Right renal cortex interstitium (tissue), 3 donors: ENCODE data around the gene NAA50. TPM values are rescaled to one million over a fixed set of nuclear protein-coding genes. Genes with fewer than 3 reads are reported as not detected.
A peak's percentile ranks its signal among the peaks of the same experiment; 100 is the strongest.

Experiments used
- DNase-seq, 3 donors: peaks; one replicate each; pipeline ENCODE4 v3.0.0-alpha.2; 2013; ENCODE audit warnings: low read depth in 3 of 3, low spot score in 2 of 3
- polyA plus RNA-seq, 3 donors: library from polyadenylated mRNA; unstranded; fragments of 120-200 nt; gene quantifications; one replicate each; pipeline ENCODE4 v1.2.1, GENCODE V29; 2013; ENCODE audit not compliant: insufficient read length in 3 of 3

NAA50 gene
- polyA plus RNA-seq, 3 donors: 140 to 145 (median 145) TPM

DNA sequence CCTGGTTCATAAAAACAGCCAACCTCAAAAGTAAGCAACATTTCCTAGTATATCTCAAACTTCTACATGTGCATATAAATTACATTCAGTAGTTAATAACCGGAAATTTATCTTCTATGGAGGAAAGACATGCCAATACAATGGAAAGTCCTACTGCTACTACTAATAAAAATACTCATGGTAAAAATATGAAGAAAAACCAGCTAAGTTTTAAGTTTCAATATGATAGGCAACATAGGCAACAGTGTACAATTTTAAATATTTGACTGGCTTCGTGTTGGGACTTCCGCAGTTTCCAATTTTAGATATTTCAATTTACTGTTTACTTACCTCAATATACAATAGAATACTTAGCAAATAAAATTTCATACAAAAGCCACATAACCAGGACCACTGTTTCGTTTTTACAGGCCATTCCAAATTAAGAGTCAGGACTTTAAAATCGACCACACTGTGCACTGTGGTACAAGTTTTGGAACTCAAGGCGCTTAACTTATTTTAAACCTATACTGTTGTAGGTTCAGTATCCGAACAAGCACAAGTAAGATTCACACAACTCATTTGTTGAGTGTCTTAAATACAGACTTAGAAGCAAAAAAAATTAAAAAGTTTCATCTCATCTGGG, 2.9 kb downstream of the NAA50 start:
- no peak for DNase-seq

GRCh38 chr3:113741620-113742019, 4.4 kb downstream of the NAA50 start:
- DNase-seq: no peak

DNA sequence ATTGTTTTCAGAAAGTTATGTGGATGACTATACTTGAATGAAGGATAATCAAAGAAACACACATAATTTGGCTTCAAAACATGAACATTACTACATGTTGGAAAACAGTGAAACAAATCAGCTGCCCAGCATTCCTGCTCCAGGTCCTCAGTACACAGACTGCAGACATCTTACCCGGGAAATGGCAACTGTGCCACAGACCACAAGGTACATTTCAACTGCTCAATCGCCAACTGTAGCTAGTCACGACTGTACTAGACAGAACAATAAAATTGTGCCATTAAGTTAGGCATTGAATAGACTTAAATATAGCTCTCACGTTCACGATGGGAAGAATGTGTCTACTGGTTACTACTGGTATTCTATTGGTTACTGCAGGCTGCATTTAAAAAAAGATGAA, 5.0 kb downstream of the NAA50 start:
- DNase-seq: no peak

- peak in 1 of 3 donors; percentile 36 for DNase-seq
These were observed 9.4 kb downstream of the NAA50 start for GRCh38 chr3:113736548-113737089.

DNA sequence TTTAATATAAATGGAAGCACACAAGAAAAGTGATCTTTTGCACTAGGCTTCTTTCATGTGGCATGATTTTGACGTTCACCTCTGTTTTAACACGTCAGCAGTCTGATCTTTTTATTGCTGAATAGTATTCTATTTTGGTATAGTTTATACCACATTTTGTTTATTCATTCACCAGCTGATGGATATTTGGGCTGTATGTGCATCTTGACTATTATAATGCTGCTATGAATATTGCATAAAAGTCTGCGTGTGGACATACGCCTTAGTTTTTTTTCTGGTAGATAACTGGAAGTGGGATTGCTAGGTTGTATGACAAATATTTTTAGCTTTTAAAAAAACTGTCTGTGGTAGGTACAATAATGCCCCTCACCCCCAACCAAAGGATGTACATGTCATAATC, 14.4 kb downstream of the NAA50 start:
- DNase-seq: no peak

- DNase-seq: no peak
These were observed 15.5 kb downstream of the NAA50 start for GRCh38 chr3:113730550-113730949.

- DNase-seq: no peak
These were observed 17.4 kb downstream of the NAA50 start for GRCh38 chr3:113728661-113729060.

DNA sequence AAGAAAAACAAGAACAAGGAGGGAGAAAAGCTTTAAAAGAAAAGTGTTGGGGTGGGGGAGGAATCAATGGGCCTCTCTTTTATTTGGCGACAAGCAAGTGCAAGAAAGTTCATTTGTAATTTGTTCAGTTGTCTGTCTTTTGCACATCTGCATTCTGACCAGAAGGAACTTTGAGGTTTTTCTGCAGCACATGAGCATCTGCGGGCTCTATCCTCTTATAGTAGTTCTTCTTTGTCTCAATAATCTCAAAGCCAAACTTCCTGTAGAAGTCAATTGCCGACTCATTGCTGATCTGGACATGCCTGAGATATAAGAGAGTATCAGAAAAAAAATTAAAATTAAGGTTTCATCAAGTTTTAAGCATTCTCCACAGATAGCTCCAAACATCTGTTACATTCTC, 24.4 kb downstream of the NAA50 start:
- no peak for DNase-seq

DNA sequence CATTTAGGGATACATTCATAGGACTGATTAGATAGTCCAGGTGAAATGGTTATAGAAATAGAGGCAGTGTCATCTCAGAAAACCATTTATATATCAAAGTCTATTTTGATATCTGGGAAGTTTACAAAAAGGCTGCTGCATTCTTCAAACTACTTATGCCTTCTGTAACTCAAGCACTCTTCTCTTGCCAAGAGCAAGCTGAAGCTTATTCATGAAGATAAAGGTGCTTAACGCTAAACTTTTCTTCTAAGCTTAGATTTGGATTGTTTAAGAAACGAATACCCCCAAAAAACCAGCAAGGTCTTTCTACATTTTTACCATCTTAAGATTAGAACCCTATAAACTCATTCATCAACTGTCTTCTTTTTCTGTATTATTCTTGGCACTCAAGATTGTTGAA, 26.3 kb downstream of the NAA50 start:
- DNase-seq: no peak

DNA sequence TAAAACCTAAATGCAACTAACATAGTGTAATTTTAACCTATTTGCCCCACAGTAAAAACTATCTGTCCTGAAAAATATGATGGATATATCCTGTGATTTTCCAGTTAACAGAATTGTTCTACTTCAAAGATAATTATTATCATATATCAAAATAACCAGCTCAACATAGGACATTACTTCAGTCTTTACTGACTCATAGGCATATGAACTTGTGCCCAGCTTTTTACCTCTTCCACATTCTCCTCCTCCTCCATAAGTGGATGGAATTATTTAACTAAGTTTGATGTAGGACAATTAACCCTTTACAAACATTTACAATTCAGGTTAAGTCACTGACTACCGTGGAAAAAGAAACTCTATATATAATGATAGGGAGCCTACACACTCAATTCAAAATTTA, 26.8 kb downstream of the NAA50 start:
- DNase-seq: no peak

GRCh38 chr3:113717818-113718217, 28.2 kb downstream of the NAA50 start:
- DNase-seq: no peak

DNA sequence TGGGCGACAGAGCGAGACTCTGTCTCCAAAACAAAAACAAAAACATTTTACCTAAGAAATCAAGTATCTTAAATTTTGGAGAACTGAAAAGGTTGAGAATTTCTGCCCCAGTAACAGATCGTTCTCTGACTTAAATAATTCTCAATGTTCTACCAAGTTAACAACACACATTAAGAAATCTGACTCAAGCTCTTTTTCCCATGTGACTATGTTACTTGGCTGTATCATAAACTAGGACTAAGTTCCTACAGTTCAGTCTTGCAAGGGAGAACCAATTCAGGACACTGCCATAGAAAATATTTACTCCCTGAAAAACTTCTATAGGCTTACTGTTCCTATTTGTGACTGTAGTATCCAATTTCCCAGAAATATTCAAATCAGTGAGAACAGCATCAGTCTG, 28.7 kb downstream of the NAA50 start:
- DNase-seq: no peak

DNA sequence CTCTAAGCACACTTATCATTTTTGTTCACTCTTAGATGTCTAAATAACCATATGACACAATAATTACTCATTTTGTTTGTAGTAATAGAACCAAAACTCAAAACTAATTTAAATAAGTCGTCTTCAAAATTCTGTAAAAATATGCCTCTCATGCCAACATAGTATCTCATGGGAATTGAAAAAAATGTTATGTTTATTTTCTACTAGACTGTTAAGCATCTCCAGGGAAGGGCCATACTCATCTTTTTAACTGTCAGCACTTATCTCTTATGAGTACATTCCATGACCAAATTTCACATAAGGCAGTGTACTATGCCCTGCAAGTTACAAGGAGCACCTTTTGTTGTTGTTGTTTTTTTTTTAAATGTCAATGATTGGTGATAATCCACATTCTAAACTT, 31.3 kb downstream of the NAA50 start:
- no peak for DNase-seq

DNA sequence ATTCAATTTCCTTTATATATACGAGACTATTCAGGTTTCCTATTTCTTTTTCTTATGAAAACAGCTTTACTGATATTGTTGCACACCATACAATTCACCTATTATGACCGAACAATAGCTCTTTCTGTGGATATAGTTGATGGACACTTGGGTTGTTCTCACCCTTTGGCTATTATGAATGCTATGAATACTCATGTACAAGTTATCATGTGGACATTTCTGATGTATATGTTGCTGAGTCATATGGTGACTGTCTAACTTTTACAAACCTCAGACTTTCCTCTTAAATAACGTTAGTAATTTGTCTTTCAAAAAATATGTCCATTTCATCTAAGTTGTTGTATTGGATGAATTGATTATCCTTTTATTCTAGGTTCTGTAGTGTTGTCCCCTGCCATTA, 33.9 kb downstream of the NAA50 start:
- no peak for DNase-seq

DNA sequence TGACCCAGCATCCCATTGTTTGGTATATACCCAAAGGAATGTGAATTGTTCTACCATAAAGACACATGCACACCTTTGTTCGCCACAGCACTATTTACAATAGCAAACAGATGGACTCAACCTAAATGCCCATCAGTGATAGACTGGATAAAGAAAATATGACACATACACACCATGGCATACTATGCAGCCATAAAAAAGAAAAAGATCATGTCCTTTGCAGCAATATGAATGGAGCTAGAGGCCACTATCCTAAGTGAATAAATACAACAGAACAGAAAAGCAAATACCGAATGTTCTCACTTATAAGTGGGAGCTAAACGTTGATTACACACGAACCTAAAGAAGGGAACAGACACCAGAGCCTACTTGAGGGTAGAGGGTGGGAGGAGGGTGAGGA, 38.2 kb downstream of the NAA50 start:
- no peak for DNase-seq

GRCh38 chr3:113698956-113699355, 47.1 kb downstream of the NAA50 start:
- peak in 1 of 3 donors; percentile 13 for DNase-seq

DNA sequence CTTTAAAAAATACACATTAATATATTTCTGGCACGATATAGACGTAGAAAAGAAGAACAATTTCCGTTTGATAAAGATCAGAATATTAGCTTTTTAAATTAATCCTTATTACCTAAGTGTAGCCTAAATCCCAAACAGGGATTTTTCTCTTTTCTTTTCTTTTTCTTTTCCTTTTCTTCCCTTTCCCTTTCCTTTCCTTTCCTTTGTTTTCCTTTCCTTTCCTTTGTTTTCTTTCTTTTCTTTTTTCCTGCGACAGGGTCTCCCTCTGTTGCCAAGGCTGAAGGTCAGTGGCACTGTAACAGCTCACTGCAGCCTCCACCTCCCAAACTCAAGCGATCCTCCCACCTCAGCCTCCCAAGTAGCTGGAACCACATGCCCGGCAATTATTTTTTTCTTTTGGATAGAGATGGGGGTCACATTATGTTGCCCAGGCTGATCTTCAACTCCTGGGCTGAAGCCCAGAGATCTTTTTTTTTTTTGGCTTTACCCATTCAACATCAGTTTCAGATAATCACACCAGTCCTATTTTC, 47.8 kb downstream of the NAA50 start:
- no peak for DNase-seq

DNA sequence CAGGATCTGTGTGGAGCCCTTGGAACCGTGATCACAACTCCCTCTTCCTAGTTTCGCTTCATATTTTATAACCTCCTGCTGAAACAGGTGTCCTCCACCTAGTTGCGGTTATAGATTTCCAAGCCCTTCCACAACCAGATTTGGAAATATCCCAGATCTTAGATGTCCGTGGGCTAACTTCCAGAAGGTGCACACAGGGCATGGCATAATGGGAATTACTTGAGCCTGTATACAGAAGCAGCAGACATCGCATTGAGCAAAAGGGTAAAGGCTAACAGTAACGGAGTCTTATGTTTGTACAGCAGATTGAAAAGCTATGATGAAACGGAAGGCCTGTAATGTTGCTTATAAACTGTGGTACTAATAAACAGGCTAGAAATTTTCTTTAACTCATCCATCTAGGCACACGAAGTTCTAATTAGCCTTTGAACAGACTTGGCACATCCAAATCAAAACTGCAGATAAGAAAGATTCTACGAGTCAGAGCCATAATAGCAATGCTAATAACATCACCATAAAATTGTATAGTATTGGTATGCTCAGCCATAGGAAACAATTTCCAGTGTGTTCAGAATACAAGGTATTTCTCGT, 48.5 kb downstream of the NAA50 start:
- peak in 2 of 3 donors; percentile 29 to 32 for DNase-seq

- DNase-seq: peak; percentile 97 to 99 (median 98)
These were observed 49.2 kb downstream of the NAA50 start for GRCh38 chr3:113696658-113697499.

- peak in 1 of 3 donors; percentile 42 for DNase-seq
These were observed 50.0 kb downstream of the NAA50 start, which contains the start of gene USF3 for GRCh38 chr3:113695786-113696645. USF3 (minus strand) TSS chr3:113696642; CDS start chr3:113674878, 21,764 bp downstream.
